ENCODE data around the gene KMT5B. TPM values are rescaled to one million over a fixed set of nuclear protein-coding genes. Genes with fewer than 3 reads are reported as not detected.

Gene KMT5B
- total RNA-seq, 1 donor from 2014 or later: 43.7 TPM

DNA sequence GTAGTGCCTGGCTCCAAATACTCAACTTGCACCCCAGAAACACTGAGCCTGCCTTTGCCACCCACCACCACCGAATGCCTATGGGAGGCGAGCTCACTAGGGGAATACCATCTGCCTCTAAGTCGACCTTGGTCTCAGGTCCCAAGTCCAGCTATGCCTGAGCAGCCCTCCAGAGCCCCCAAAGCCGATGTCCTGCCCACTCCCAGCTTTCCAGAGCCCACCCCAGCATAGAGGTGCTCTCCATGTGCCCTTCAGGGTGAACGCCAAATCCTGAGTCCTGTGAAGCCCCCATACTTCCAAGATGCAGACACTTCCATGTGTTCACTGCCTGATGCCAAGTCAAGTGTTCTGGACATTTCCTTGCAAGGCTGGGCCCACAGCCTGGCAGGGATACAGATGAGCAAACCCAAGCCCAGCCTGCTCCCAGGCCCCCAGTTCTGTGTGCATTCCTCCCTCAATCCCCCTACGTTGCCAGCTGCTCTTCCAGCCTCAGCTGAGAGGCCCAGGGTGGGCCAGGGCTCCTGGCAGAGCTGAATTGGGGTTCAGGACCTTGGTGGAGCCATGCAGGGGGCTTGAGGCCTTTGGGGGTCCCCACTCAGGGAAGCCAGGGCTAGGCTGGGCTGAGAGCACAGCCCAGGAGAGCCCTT, 2.6 kb upstream of the KMT5B start:
- H3K27ac Mint-ChIP-seq (ENCODE audit: unreplicated experiment): no peak overlapping the region
- DNase-seq (ENCODE audit: low read depth, low spot score): no peak
- H3K36me3 Mint-ChIP-seq (ENCODE audit: low read depth): no peaks in the 10 kb centered on the region
- H3K4me1 Mint-ChIP-seq: peaks cover 31% of the 10 kb centered on the region
- H3K9me3 Mint-ChIP-seq: no peaks in the 10 kb centered on the region
- peak overlapping the region; percentile 90 for H3K4me3 Mint-ChIP-seq
- peaks cover 35% of the 10 kb centered on the region for H3K27me3 Mint-ChIP-seq (ENCODE audit: low read depth)
- TF ChIP-seq, protein P1, sequence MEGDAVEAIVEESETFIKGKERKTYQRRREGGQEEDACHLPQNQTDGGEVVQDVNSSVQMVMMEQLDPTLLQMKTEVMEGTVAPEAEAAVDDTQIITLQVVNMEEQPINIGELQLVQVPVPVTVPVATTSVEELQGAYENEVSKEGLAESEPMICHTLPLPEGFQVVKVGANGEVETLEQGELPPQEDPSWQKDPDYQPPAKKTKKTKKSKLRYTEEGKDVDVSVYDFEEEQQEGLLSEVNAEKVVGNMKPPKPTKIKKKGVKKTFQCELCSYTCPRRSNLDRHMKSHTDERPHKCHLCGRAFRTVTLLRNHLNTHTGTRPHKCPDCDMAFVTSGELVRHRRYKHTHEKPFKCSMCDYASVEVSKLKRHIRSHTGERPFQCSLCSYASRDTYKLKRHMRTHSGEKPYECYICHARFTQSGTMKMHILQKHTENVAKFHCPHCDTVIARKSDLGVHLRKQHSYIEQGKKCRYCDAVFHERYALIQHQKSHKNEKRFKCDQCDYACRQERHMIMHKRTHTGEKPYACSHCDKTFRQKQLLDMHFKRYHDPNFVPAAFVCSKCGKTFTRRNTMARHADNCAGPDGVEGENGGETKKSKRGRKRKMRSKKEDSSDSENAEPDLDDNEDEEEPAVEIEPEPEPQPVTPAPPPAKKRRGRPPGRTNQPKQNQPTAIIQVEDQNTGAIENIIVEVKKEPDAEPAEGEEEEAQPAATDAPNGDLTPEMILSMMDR (conservative IDR thresholded peaks at IDR 0.05): no peak

DNA sequence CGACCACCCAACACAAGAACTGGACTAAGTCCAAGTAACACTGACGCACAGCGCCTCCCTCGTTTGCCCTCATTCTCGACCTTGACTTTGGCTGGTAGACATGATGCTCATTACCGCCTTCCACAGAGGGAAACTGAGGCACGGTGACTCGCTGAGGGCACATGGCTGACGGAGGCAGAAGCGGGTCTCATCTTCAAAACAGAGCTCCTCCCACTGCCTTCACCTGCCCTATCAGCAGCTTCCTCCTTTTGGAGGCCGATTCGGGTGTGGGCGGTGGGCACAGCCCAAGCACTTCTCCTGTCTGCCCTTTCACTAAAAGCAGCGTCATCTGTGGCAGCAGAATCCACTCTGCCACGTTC, 2.0 kb upstream of the KMT5B start:
- Mint-ChIP-seq H3K4me3 (peak overlapping the region; percentile 90), H3K36me3 (ENCODE audit: low read depth) (no peaks in the 10 kb centered on the region), H3K27ac (ENCODE audit: unreplicated experiment) (no peak overlapping the region), H3K4me1 (peaks cover 37% of the 10 kb centered on the region), H3K9me3 (no peaks in the 10 kb centered on the region), H3K27me3 (ENCODE audit: low read depth) (peaks cover 35% of the 10 kb centered on the region)
- TF ChIP-seq, protein P1 (conservative IDR thresholded peaks at IDR 0.05): no peak
- no peak for DNase-seq (ENCODE audit: low read depth, low spot score)

DNA sequence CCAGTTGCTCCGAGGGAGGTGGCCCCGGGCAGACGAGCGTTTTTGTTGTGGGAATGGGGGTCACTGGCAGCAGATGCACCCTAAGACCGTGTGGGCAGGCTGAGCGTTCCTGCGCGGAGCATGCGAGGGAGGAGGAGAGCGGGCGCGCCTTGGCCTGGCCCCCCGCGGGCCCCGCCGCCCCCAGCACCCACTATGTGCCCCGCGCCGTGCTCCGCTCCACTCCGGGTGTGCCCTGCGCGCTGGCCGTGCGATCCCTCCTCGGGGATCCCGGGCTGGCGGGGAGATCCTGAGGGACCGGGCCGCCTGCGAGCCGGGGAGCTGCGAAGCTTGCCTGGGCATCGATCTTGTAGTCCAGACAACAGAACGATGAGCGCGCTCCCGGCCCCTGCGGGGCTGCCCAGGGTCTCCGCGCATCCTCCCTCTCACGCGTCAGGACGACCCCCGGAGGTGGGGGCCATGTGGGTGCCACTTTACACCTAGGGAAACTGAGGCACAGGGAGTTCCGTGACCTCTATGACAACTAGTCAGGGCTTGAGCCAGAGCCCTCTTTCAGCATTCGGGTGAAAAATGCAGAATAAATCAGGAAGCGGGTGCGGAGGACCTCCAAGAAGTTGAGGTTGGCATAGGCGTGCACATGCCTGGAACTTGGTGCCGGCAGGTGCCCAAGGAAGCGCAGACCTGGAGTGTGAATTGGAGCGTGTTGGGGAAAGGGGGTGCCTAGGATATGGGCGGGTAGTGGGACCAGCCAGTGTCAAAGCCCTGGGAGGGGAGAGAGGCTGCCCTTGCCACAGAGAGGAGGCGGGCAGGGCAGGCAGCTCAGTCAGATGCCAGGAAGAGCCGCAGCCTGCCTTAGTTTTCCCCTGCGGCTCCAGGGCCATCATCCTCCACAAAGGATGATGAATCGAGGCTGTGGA, 1.3 kb upstream of the KMT5B start:
- H3K4me3 Mint-ChIP-seq: peak overlapping the region; percentile 90
- no peaks in the 10 kb centered on the region for H3K36me3 Mint-ChIP-seq (ENCODE audit: low read depth)
- no peaks in the 10 kb centered on the region for H3K9me3 Mint-ChIP-seq
- peak overlapping the region; percentile 43 for H3K27ac Mint-ChIP-seq (ENCODE audit: unreplicated experiment)
- peaks cover 38% of the 10 kb centered on the region for H3K4me1 Mint-ChIP-seq
- peaks cover 31% of the 10 kb centered on the region for H3K27me3 Mint-ChIP-seq (ENCODE audit: low read depth)
- peak; percentile 22 for DNase-seq (ENCODE audit: low read depth, low spot score)
- TF ChIP-seq, protein P1 (conservative IDR thresholded peaks at IDR 0.05): no peak

DNA sequence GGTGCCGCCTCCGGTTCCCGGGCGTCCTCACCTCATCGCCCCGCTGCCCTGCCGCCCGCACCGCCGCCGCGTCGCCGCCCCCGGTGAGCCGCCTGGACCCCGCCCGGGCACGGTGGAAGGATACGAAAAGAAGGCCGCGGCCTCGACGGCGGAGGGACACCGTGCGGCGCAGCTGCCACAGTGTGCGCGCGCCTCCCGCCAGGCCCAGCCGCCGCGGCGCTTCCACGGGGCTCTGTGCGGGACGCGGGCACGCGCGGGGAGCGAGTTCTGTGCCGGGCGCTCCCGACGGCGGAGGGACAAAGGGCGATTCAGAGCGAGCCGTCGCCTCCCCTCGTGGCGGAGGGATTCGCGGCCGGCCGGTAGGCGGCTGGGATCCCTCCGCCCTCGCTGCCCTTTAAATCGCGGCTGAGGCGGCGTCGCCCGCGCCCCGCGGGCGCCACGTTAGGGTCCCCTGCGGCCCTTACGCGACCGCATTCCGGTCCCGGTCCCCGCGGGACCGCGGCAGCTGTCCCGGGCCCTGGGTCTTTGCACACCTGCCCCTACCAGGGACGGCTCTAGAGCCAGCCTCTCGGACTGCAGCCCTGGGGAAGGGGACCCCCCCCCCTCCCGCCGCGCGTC, 568 bp upstream of the KMT5B start:
- H3K9me3 Mint-ChIP-seq: no peaks in the 10 kb centered on the region
- H3K27me3 Mint-ChIP-seq (ENCODE audit: low read depth): peaks cover 31% of the 10 kb centered on the region
- DNase-seq (ENCODE audit: low read depth, low spot score): peak; percentile 77
- H3K36me3 Mint-ChIP-seq (ENCODE audit: low read depth): no peaks in the 10 kb centered on the region
- peak overlapping the region; percentile 90 for H3K4me3 Mint-ChIP-seq
- H3K27ac Mint-ChIP-seq (ENCODE audit: unreplicated experiment): peak overlapping the region; percentile 43
- H3K4me1 Mint-ChIP-seq: peaks cover 44% of the 10 kb centered on the region
- TF ChIP-seq, protein P1 (conservative IDR thresholded peaks at IDR 0.05): peak; percentile 24

DNA sequence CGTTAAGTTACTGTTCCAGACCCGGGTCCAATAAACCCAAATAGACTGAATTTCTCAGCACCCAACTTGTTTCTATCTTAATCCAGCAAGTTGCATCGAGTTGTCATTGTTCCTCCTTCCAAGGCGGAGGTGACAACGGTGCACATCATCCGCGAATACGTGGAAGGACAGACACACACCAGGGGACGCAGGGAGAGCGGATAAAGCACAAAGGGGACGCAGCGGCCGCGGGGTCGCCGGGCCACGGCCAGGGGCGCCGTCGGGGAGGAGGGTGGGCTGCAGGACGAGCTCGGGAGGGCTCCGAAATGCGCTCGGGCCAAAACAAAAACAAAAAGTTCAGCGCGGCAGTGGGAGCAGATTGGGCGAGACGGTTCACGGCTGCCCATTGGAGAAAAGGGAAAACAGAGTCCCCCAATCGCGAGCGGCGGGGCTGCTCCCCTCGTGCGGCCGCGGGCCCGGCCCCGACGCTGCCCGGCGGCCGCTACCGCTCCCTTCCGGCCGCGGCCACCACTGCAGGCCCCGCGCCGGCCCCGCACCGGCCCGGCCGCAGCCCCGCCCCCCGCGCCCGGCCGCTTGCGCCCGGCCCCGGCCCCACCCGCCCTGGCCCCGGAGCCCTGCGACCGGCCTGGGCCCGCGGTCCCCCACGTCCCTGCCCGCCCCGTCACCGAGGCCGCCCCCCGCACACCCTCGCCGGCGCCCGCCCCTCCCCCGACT, 518 bp downstream of the KMT5B start:
- H3K9me3 Mint-ChIP-seq: no peaks in the 10 kb centered on the region
- peak overlapping the region; percentile 89 for H3K4me3 Mint-ChIP-seq
- H3K27me3 Mint-ChIP-seq (ENCODE audit: low read depth): peaks cover 26% of the 10 kb centered on the region
- no peaks in the 10 kb centered on the region for H3K36me3 Mint-ChIP-seq (ENCODE audit: low read depth)
- DNase-seq (ENCODE audit: low read depth, low spot score): peak; percentile 63
- TF ChIP-seq, protein P1 (conservative IDR thresholded peaks at IDR 0.05): peak; percentile 51
- peak overlapping the region; percentile 96 for H3K27ac Mint-ChIP-seq (ENCODE audit: unreplicated experiment)
- H3K4me1 Mint-ChIP-seq: peaks cover 48% of the 10 kb centered on the region
